ENCODE data around the gene GOLT1B. TPM values are rescaled to one million over a fixed set of nuclear protein-coding genes. Genes with fewer than 3 reads are reported as not detected.

The GOLT1B gene
- polyA plus RNA-seq, 1 of the 3 experiments (the other 2 are of a cell fraction), result 7.9 TPM

GRCh38 chr12:21483531-21483930 lies 18.1 kb upstream of the GOLT1B start:
- Histone ChIP-seq H3K9me2 (no peaks in the 10 kb centered on the region), H3K9ac (no peak overlapping the region), H3K36me3 (replicated peaks in 1 of 2; ENCODE audit: control insufficient read depth in 1 of 2, insufficient read depth in 2 of 2, low read length in 1 of 2) (peaks cover 66 to 68% of the 10 kb centered on the region in 2 experiments), H3K9me3 (no peaks in the 10 kb centered on the region), H3K4me3 (ENCODE audit: low read depth in 2 of 2, low read length in 1 of 2) (no peak overlapping the region), H2AFZ (ENCODE audit: low read depth) (no peak overlapping the region), H3K4me1 (ENCODE audit: control insufficient read depth in 1 of 2, insufficient read depth in 2 of 2, low read depth in 1 of 2, low read length in 1 of 2) (no peaks in the 10 kb centered on the region), H3K27ac (ENCODE audit: low read depth in 2 of 2, low read length in 1 of 2) (no peak overlapping the region), H3K79me2 (ENCODE audit: insufficient read depth) (no peaks in the 10 kb centered on the region; the same call in 1 of the 2 replicates), H3K27me3 (ENCODE audit: insufficient read depth) (no peaks in the 10 kb centered on the region), H4K20me1 (ENCODE audit: insufficient read depth) (no peaks in the 10 kb centered on the region), H3K4me2 (no peak overlapping the region), H3F3A (replicated peaks; ENCODE audit: insufficient read depth) (no peaks in the 10 kb centered on the region)
- POLR2A ChIA-PET, result no interaction called here
- TF ChIP-seq USF1 (IDR thresholded peaks at IDR 0.05; ENCODE audit: borderline replicate concordance, low read depth), result no peak
- no peak for TF ChIP-seq REST (IDR thresholded peaks at IDR 0.05; ENCODE audit: low read depth, low read length)
- CTCF ChIA-PET, result no interaction called here
- 69% methylated on average over 3 of the region's 3 CpGs for WGBS (ENCODE audit: low lambda C conversion rate)
- DNase-seq, result no peak

- no peak overlapping the region for H3K4me2 ChIP-seq
- no peaks in the 10 kb centered on the region for H3K4me1 ChIP-seq (ENCODE audit: control insufficient read depth in 1 of 2, insufficient read depth in 2 of 2, low read depth in 1 of 2, low read length in 1 of 2)
- POLR2A ChIA-PET, result no interaction called here
- no peaks in the 10 kb centered on the region for H3F3A ChIP-seq (replicated peaks; ENCODE audit: insufficient read depth)
- H3K4me3 ChIP-seq (ENCODE audit: low read depth in 2 of 2, low read length in 1 of 2), result no peak overlapping the region
- no peak overlapping the region for H3K27ac ChIP-seq (ENCODE audit: low read depth in 2 of 2, low read length in 1 of 2)
- H4K20me1 ChIP-seq (ENCODE audit: insufficient read depth), result no peaks in the 10 kb centered on the region
- H3K36me3 ChIP-seq (replicated peaks in 1 of 2; ENCODE audit: control insufficient read depth in 1 of 2, insufficient read depth in 2 of 2, low read length in 1 of 2), result peaks cover 70 to 72% of the 10 kb centered on the region in 2 experiments
- no peaks in the 10 kb centered on the region for H3K27me3 ChIP-seq (ENCODE audit: insufficient read depth)
- no peaks in the 10 kb centered on the region; the same call in 1 of the 2 replicates for H3K79me2 ChIP-seq (ENCODE audit: insufficient read depth)
- H3K9me3 ChIP-seq, result no peaks in the 10 kb centered on the region
- no peaks in the 10 kb centered on the region for H3K9me2 ChIP-seq
- H3K9ac ChIP-seq, result no peak overlapping the region
- DNase-seq, result no peak
- no peak overlapping the region for H2AFZ ChIP-seq (ENCODE audit: low read depth)
- CTCF ChIA-PET, result no interaction called here
- TF ChIP-seq GATA2 (CRISPR knock-in tag; IDR thresholded peaks at IDR 0.05) (no peak), RAD21 (IDR thresholded peaks at IDR 0.05; ENCODE audit: low read length) (no peak), EZH2phosphoT487 (IDR thresholded peaks at IDR 0.05; ENCODE audit: borderline replicate concordance, low read depth) (no peak), SMC3 (IDR thresholded peaks at IDR 0.05; ENCODE audit: low read depth, low read length) (no peak), GABPA (IDR thresholded peaks at IDR 0.05; ENCODE audit: low read depth) (no peak), RXRA (IDR thresholded peaks at IDR 0.05; ENCODE audit: borderline replicate concordance, low read depth) (no peak), IRF3 (IDR thresholded peaks at IDR 0.05; ENCODE audit: low read depth, low read length) (no peak), POLR2AphosphoS5 (IDR thresholded peaks at IDR 0.05; ENCODE audit: low read depth, low read length) (no peak), MXI1 (IDR thresholded peaks at IDR 0.05; ENCODE audit: low read depth, low read length) (no peak), PBX3 (IDR thresholded peaks at IDR 0.05) (no peak), TAF1 (IDR thresholded peaks at IDR 0.05; ENCODE audit: borderline replicate concordance, low read depth, low read length) (no peak), ZBTB33 (IDR thresholded peaks at IDR 0.05; ENCODE audit: borderline replicate concordance, low read depth) (no peak), FOSL2 (IDR thresholded peaks at IDR 0.05; ENCODE audit: borderline replicate concordance, low read depth) (no peak), CTCF (IDR thresholded peaks at IDR 0.05) (no peak), EP300 (IDR thresholded peaks at IDR 0.05; ENCODE audit: borderline replicate concordance in 1 of 2, low read depth in 1 of 2, low read length in 1 of 2) (no peak)
Measured at GRCh38 chr12:21485998-21486397, 15.6 kb upstream of the GOLT1B start.
